ENCODE measurements around the gene HM13.
"Not testable (repeated sequence)": the region's sequence is repeated elsewhere in the genome, so short reads cannot be mapped to it uniquely, and the experiment has no call there.

The HM13 gene

GRCh38 chr20:31514154-31515071 lies at the start of gene HM13:
Gene HM13, plus strand, starts transcription at chr20:31514442. Its CDS starts 110 bp downstream, at chr20:31514552.
- peak within 1 kb of the TSS; percentile 48 for H3K27ac ChIP-seq (ENCODE audit: low read depth, low read length)
- H3K27me3 ChIP-seq (ENCODE audit: insufficient read depth, low read length), result no peaks in the 10 kb centered on the region
- H2AFZ ChIP-seq (ENCODE audit: low read length, unreplicated experiment), result peak within 1 kb of the TSS; percentile 49
- peaks cover 46% of the 10 kb centered on the region for H3K79me2 ChIP-seq (ENCODE audit: control insufficient read depth, insufficient read depth, low read length, unreplicated experiment)
- peak within 1 kb of the TSS; percentile 94 for H3K4me3 ChIP-seq (ENCODE audit: low read depth, low read length)
- H3K36me3 ChIP-seq (ENCODE audit: insufficient read depth, low read length), result no peaks in the 10 kb centered on the region; the same call in 1 of the 2 replicates
- H3K4me1 ChIP-seq (ENCODE audit: control insufficient read depth, insufficient read depth, low read length, unreplicated experiment), result peaks cover 24% of the 10 kb centered on the region

GRCh38 chr20:31470946-31471345 lies 43.3 kb upstream of the HM13 start:
- H3K27me3 ChIP-seq (ENCODE audit: insufficient read depth, low read length); H2AFZ ChIP-seq (ENCODE audit: low read length, unreplicated experiment); H3K27ac ChIP-seq (ENCODE audit: low read depth, low read length); H3K4me3 ChIP-seq (ENCODE audit: low read depth, low read length); H3K36me3 ChIP-seq (ENCODE audit: insufficient read depth, low read length); H3K79me2 ChIP-seq (ENCODE audit: control insufficient read depth, insufficient read depth, low read length, unreplicated experiment): not testable (repeated sequence)
- peaks cover 14% of the 10 kb centered on the region for H3K4me1 ChIP-seq (ENCODE audit: control insufficient read depth, insufficient read depth, low read length, unreplicated experiment)

- Histone ChIP-seq H3K79me2 (ENCODE audit: control insufficient read depth, insufficient read depth, low read length, unreplicated experiment) (no peaks in the 10 kb centered on the region), H3K27me3 (ENCODE audit: insufficient read depth, low read length) (0 out of 2 replicates have a peak, but pooled peaks cover 6% of the 10 kb centered on the region), H3K36me3 (ENCODE audit: insufficient read depth, low read length) (no peaks in the 10 kb centered on the region), H2AFZ (ENCODE audit: low read length, unreplicated experiment) (no peak overlapping the region), H3K4me3 (ENCODE audit: low read depth, low read length) (no peak overlapping the region), H3K4me1 (ENCODE audit: control insufficient read depth, insufficient read depth, low read length, unreplicated experiment) (peaks cover 28% of the 10 kb centered on the region), H3K27ac (ENCODE audit: low read depth, low read length) (no peak overlapping the region)
Measured at GRCh38 chr20:31472395-31473330, 41.6 kb upstream of the HM13 start.

GRCh38 chr20:31473331-31474096 lies 40.7 kb upstream of the HM13 start:
- Histone ChIP-seq H3K4me3 (ENCODE audit: low read depth, low read length) (no peak overlapping the region), H2AFZ (ENCODE audit: low read length, unreplicated experiment) (no peak overlapping the region), H3K4me1 (ENCODE audit: control insufficient read depth, insufficient read depth, low read length, unreplicated experiment) (peaks cover 28% of the 10 kb centered on the region), H3K27ac (ENCODE audit: low read depth, low read length) (no peak overlapping the region), H3K79me2 (ENCODE audit: control insufficient read depth, insufficient read depth, low read length, unreplicated experiment) (no peaks in the 10 kb centered on the region), H3K36me3 (ENCODE audit: insufficient read depth, low read length) (no peaks in the 10 kb centered on the region), H3K27me3 (ENCODE audit: insufficient read depth, low read length) (0 out of 2 replicates have a peak, but pooled peaks cover 6% of the 10 kb centered on the region)

- H3K36me3 ChIP-seq (ENCODE audit: insufficient read depth, low read length), result no peaks in the 10 kb centered on the region
- no peaks in the 10 kb centered on the region for H3K79me2 ChIP-seq (ENCODE audit: control insufficient read depth, insufficient read depth, low read length, unreplicated experiment)
- H2AFZ ChIP-seq (ENCODE audit: low read length, unreplicated experiment), result no peak overlapping the region
- H3K27ac ChIP-seq (ENCODE audit: low read depth, low read length), result no peak overlapping the region
- 0 out of 2 replicates have a peak, but pooled peaks cover 6% of the 10 kb centered on the region for H3K27me3 ChIP-seq (ENCODE audit: insufficient read depth, low read length)
- no peak overlapping the region for H3K4me3 ChIP-seq (ENCODE audit: low read depth, low read length)
- peaks cover 28% of the 10 kb centered on the region for H3K4me1 ChIP-seq (ENCODE audit: control insufficient read depth, insufficient read depth, low read length, unreplicated experiment)
Measured at GRCh38 chr20:31474097-31474436, 40.2 kb upstream of the HM13 start.

GRCh38 chr20:31474758-31475427 lies 39.3 kb upstream of the HM13 start, which contains the start of the genes DEFB124 and REM1:
Gene DEFB124, minus strand, starts transcription at chr20:31475127. Its CDS starts 2,114 bp downstream, at chr20:31473013.
Gene REM1, plus strand, starts transcription at chr20:31475288. Its CDS starts 1,158 bp downstream, at chr20:31476446.
- Histone ChIP-seq H3K27ac (ENCODE audit: low read depth, low read length) (no peak within 1 kb of the TSS), H3K27me3 (ENCODE audit: insufficient read depth, low read length) (0 out of 2 replicates have a peak, but pooled peaks cover 6% of the 10 kb centered on the region), H3K36me3 (ENCODE audit: insufficient read depth, low read length) (no peaks in the 10 kb centered on the region), H3K4me1 (ENCODE audit: control insufficient read depth, insufficient read depth, low read length, unreplicated experiment) (peaks cover 28% of the 10 kb centered on the region), H3K4me3 (ENCODE audit: low read depth, low read length) (peak within 1 kb of the TSS; percentile 71), H2AFZ (ENCODE audit: low read length, unreplicated experiment) (peak within 1 kb of the TSS; percentile 44), H3K79me2 (ENCODE audit: control insufficient read depth, insufficient read depth, low read length, unreplicated experiment) (no peaks in the 10 kb centered on the region)

GRCh38 chr20:31475472-31476293 lies 38.6 kb upstream of the HM13 start:
- H3K36me3 ChIP-seq (ENCODE audit: insufficient read depth, low read length), result no peaks in the 10 kb centered on the region
- peak overlapping the region; percentile 71 for H3K4me3 ChIP-seq (ENCODE audit: low read depth, low read length)
- H2AFZ ChIP-seq (ENCODE audit: low read length, unreplicated experiment), result peak overlapping the region; percentile 44
- no peaks in the 10 kb centered on the region for H3K79me2 ChIP-seq (ENCODE audit: control insufficient read depth, insufficient read depth, low read length, unreplicated experiment)
- H3K27me3 ChIP-seq (ENCODE audit: insufficient read depth, low read length), result 0 out of 2 replicates have a peak, but pooled peaks cover 6% of the 10 kb centered on the region
- peaks cover 28% of the 10 kb centered on the region for H3K4me1 ChIP-seq (ENCODE audit: control insufficient read depth, insufficient read depth, low read length, unreplicated experiment)
- no peak overlapping the region for H3K27ac ChIP-seq (ENCODE audit: low read depth, low read length)

- H3K27me3 ChIP-seq (ENCODE audit: insufficient read depth, low read length), result 0 out of 2 replicates have a peak, but pooled peaks cover 6% of the 10 kb centered on the region
- H3K36me3 ChIP-seq (ENCODE audit: insufficient read depth, low read length), result no peaks in the 10 kb centered on the region
Measured at GRCh38 chr20:31476294-31476585, 38.0 kb upstream of the HM13 start.

GRCh38 chr20:31476643-31477215 lies 37.5 kb upstream of the HM13 start:
- H3K27ac ChIP-seq (ENCODE audit: low read depth, low read length), result no peak overlapping the region
- no peak overlapping the region for H2AFZ ChIP-seq (ENCODE audit: low read length, unreplicated experiment)
- H3K79me2 ChIP-seq (ENCODE audit: control insufficient read depth, insufficient read depth, low read length, unreplicated experiment), result no peaks in the 10 kb centered on the region
- H3K36me3 ChIP-seq (ENCODE audit: insufficient read depth, low read length), result no peaks in the 10 kb centered on the region
- no peak overlapping the region for H3K4me3 ChIP-seq (ENCODE audit: low read depth, low read length)
- H3K4me1 ChIP-seq (ENCODE audit: control insufficient read depth, insufficient read depth, low read length, unreplicated experiment), result peaks cover 28% of the 10 kb centered on the region
- 0 out of 2 replicates have a peak, but pooled peaks cover 6% of the 10 kb centered on the region for H3K27me3 ChIP-seq (ENCODE audit: insufficient read depth, low read length)

More at GRCh38 chr20:31476294-31476585, 38.0 kb upstream of the HM13 start:
- peaks cover 28% of the 10 kb centered on the region for H3K4me1 ChIP-seq (ENCODE audit: control insufficient read depth, insufficient read depth, low read length, unreplicated experiment)
- H2AFZ ChIP-seq (ENCODE audit: low read length, unreplicated experiment), result no peak overlapping the region
- H3K4me3 ChIP-seq (ENCODE audit: low read depth, low read length), result no peak overlapping the region
- no peak overlapping the region for H3K27ac ChIP-seq (ENCODE audit: low read depth, low read length)
- H3K79me2 ChIP-seq (ENCODE audit: control insufficient read depth, insufficient read depth, low read length, unreplicated experiment), result no peaks in the 10 kb centered on the region
